ENCODE measurements around the gene OR2T10. TPM values are rescaled to one million over a fixed set of nuclear protein-coding genes. Genes with fewer than 3 reads are reported as not detected.
A peak's percentile ranks its signal among the peaks of the same experiment; 100 is the strongest.

OR2T10 gene
- total and polyA plus RNA-seq, 12 donors: not detected

DNA sequence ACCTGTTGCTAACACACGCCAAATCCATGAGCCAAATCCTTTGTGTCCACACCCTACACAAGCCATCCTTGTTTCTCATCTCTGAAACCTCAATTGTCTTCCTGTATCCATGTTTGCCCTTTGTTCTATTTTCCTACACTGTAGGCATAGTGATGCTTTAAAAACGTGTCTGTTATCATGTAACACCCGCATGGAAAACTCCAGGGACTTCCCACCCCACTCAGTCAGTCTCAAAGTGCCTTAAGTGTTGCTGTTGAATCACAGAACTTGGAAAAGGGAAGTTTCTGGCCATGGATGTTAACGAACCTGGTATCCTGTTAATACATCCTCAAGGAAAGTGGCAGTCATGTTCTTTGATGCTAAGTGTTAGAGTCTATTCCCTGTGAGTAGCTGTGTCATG lies 27.7 kb upstream of the OR2T10 start:
- Histone ChIP-seq H3K4me3 (no peak overlapping the region), H3K27me3 (no peaks in the 10 kb centered on the region), H3K4me1 (replicated peaks in 1 of 2) (no peaks in the 10 kb centered on the region), H3K36me3 (replicated peaks in 1 of 2) (no peaks in the 10 kb centered on the region), H3K27ac (no peak overlapping the region), H3K9me3 (replicated peaks in 1 of 3) (no peaks in the 10 kb centered on the region)
- WGBS, 4 donors: 55 to 69% (median 61%) methylated on average over 4 of the region's 4 CpGs
- intact Hi-C loops (cut with DNase I): no loop called here
- no peak for TF ChIP-seq CTCF (IDR thresholded peaks at IDR 0.05)
- TF ChIP-seq POLR2A (IDR thresholded peaks at IDR 0.05): no peak
- no peak for DNase-seq

DNA sequence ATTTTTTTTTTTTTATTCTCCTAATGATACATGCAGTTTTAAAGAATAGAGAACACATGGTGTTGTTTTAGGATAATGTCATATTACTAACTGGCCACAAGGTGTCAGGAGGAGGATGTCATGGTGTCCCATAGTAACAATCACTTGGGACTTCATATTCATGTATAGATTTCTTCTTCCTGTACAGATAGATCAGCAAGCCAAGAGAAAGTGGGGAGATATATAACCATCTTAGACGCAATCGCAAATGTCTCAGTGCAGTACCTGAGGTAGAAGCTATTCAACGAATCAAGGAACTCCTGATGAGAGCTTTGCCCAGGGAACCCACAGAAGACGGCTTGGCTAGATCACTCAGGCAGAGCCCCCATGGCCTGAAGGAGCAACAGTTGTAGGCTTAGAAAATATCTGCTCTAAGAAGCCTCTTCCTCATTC lies 25.1 kb upstream of the OR2T10 start:
- no peaks in the 10 kb centered on the region for H3K4me1 ChIP-seq (replicated peaks in 1 of 2)
- TF ChIP-seq CTCF (IDR thresholded peaks at IDR 0.05): peak; percentile 40 to 64 (median 50)
- no peak for TF ChIP-seq POLR2A (IDR thresholded peaks at IDR 0.05)
- no peaks in the 10 kb centered on the region for H3K36me3 ChIP-seq (replicated peaks in 1 of 2)
- WGBS, 4 donors: 43 to 78% (median 60%) methylated on average over 4 of the region's 4 CpGs
- intact Hi-C loops (cut with DNase I): loop anchor here (5.0 kb wide), 1 partner anchor 185 kb away; no protein-coding TSS in a partner anchor
- no peak overlapping the region for H3K27ac ChIP-seq
- no peaks in the 10 kb centered on the region for H3K27me3 ChIP-seq
- no peak overlapping the region for H3K4me3 ChIP-seq
- H3K9me3 ChIP-seq (replicated peaks in 1 of 3): no peaks in the 10 kb centered on the region
- peak in 1 of 7 donors; percentile 1 for DNase-seq

- no peaks in the 10 kb centered on the region for H3K9me3 ChIP-seq (replicated peaks in 1 of 3)
- H3K27me3 ChIP-seq: no peaks in the 10 kb centered on the region
- H3K4me1 ChIP-seq (replicated peaks in 1 of 2): no peaks in the 10 kb centered on the region
- intact Hi-C loops (cut with DNase I): loop anchor here (5.0 kb wide), 1 partner anchor 186 kb away; no protein-coding TSS in a partner anchor
- WGBS, 4 donors: 49 to 64% (median 57%) methylated on average over 7 of the region's 7 CpGs
- H3K4me3 ChIP-seq: no peak overlapping the region
- no peaks in the 10 kb centered on the region for H3K36me3 ChIP-seq (replicated peaks in 1 of 2)
- TF ChIP-seq POLR2A (IDR thresholded peaks at IDR 0.05): no peak
- no peak for TF ChIP-seq CTCF (IDR thresholded peaks at IDR 0.05)
- DNase-seq: no peak
- no peak overlapping the region for H3K27ac ChIP-seq
Measured at GRCh38 chr1:248621770-248622169, 24.3 kb upstream of the OR2T10 start.

DNA sequence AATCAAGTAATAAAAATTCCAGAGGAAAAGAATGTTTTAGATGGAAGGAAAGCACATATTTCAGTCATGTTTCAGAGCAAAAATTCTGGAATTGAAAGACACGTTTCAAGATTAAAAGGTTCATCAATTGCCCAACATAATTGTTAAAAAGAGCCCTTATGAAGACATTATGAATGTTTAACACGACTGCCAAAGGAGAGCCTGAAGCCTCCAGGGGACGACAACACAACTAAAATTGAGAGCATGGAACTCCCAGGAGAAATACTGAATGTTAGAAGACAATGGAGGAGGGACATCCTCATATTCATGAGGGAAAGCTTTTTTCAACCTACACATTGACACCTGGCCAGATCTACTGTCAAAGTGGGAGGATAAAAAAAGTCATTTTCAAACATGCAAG lies 21.4 kb upstream of the OR2T10 start:
- intact Hi-C loops (cut with DNase I): no loop called here
- H3K36me3 ChIP-seq (replicated peaks in 1 of 2): no peaks in the 10 kb centered on the region
- no peaks in the 10 kb centered on the region for H3K9me3 ChIP-seq (replicated peaks in 1 of 3)
- no peaks in the 10 kb centered on the region for H3K4me1 ChIP-seq (replicated peaks in 1 of 2)
- DNase-seq: peak; percentile 55 to 86 (median 68)
- TF ChIP-seq POLR2A (IDR thresholded peaks at IDR 0.05) (no peak), CTCF (IDR thresholded peaks at IDR 0.05) (peak; percentile 24 to 70 (median 52))
- no peak overlapping the region for H3K4me3 ChIP-seq
- H3K27me3 ChIP-seq: no peaks in the 10 kb centered on the region
- no peak overlapping the region for H3K27ac ChIP-seq
- 2 to 7% (median 6%) methylated on average over 3 of the region's 3 CpGs for WGBS, 4 donors

Data from adrenal gland (tissue), 12 donors.